Left renal cortex interstitium (tissue), 4 donors: ENCODE data around the gene TIMM13. TPM values are rescaled to one million over a fixed set of nuclear protein-coding genes. Genes with fewer than 3 reads are reported as not detected.

ENCODE experiments used
- DNase-seq, 4 donors: peaks; one replicate each; pipeline ENCODE4 v3.0.0-alpha.2; 2013; ENCODE audit warnings: low read depth in 4 of 4, low spot score in 2 of 4, missing footprints in 1 of 4
- polyA plus RNA-seq, 4 donors: library from polyadenylated mRNA; unstranded; fragments of 120-200 nt; gene quantifications; one replicate each; pipeline ENCODE4 v1.2.1, GENCODE V29; 2013; ENCODE audit not compliant: insufficient read length in 4 of 4

The TIMM13 gene
- polyA plus RNA-seq, 4 donors: 64.7 to 125 (median 91.1) TPM

- DNase-seq: no peak
These were observed 28.6 kb upstream of the TIMM13 start for GRCh38 chr19:2455851-2456570.

- no peak for DNase-seq
These were observed 27.8 kb upstream of the TIMM13 start for GRCh38 chr19:2454962-2455850.

- DNase-seq: no peak
These were observed 27.0 kb upstream of the TIMM13 start for GRCh38 chr19:2454199-2454961.

GRCh38 chr19:2453431-2454025 is 26.1 kb upstream of the TIMM13 start:
- no peak for DNase-seq

GRCh38 chr19:2451741-2452140 is 24.4 kb upstream of the TIMM13 start:
- DNase-seq: no peak

- DNase-seq: no peak
These were observed 23.8 kb upstream of the TIMM13 start for GRCh38 chr19:2451138-2451537.

GRCh38 chr19:2449019-2449418 is 21.6 kb upstream of the TIMM13 start:
- no peak for DNase-seq

GRCh38 chr19:2446381-2446780 is 19.0 kb upstream of the TIMM13 start:
- no peak for DNase-seq

GRCh38 chr19:2444251-2445002 is 17.0 kb upstream of the TIMM13 start:
- DNase-seq: no peak

- DNase-seq: no peak
These were observed 16.4 kb upstream of the TIMM13 start for GRCh38 chr19:2443785-2444182.

GRCh38 chr19:2443116-2443784 is 15.9 kb upstream of the TIMM13 start:
- DNase-seq: no peak

GRCh38 chr19:2441096-2441752 is 13.8 kb upstream of the TIMM13 start:
- no peak for DNase-seq

GRCh38 chr19:2440515-2440914 is 13.1 kb upstream of the TIMM13 start:
- no peak for DNase-seq

GRCh38 chr19:2438178-2438577 is 10.8 kb upstream of the TIMM13 start:
- DNase-seq: no peak

GRCh38 chr19:2436926-2437325 is 9.5 kb upstream of the TIMM13 start:
- no peak for DNase-seq

- no peak for DNase-seq
These were observed 9.0 kb upstream of the TIMM13 start for GRCh38 chr19:2436384-2436783.

GRCh38 chr19:2434721-2435265 is 7.4 kb upstream of the TIMM13 start:
- no peak for DNase-seq

- DNase-seq: no peak
These were observed 6.9 kb upstream of the TIMM13 start for GRCh38 chr19:2434267-2434666.

GRCh38 chr19:2433854-2434253 is 6.5 kb upstream of the TIMM13 start:
- no peak for DNase-seq
